ENCODE measurements around the gene KANK2.

DNA sequence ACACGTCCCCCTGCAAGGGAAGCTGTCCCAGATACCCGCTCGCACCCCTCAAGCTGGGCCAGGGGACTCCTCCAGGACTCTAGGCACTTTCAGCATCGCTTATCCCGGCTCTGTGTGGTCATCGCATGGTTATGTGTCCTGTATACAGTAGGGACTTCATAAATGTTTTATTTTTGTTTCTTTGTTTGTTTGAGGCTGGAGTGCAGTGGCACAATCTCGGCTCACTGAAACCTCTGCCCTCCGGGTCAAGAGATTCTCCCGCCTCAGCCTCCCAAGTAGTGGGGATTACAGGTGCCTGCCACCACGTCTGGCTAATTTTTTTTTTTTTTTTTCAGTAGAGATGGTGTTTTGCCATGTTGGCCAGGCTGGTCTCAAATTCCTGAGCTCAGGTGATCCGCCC is 49.6 kb upstream of the KANK2 start:
- TF ChIP-seq, protein P1, sequence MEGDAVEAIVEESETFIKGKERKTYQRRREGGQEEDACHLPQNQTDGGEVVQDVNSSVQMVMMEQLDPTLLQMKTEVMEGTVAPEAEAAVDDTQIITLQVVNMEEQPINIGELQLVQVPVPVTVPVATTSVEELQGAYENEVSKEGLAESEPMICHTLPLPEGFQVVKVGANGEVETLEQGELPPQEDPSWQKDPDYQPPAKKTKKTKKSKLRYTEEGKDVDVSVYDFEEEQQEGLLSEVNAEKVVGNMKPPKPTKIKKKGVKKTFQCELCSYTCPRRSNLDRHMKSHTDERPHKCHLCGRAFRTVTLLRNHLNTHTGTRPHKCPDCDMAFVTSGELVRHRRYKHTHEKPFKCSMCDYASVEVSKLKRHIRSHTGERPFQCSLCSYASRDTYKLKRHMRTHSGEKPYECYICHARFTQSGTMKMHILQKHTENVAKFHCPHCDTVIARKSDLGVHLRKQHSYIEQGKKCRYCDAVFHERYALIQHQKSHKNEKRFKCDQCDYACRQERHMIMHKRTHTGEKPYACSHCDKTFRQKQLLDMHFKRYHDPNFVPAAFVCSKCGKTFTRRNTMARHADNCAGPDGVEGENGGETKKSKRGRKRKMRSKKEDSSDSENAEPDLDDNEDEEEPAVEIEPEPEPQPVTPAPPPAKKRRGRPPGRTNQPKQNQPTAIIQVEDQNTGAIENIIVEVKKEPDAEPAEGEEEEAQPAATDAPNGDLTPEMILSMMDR (IDR thresholded peaks at IDR 0.05) = no peak
- TF ChIP-seq POLR2AphosphoS5 (IDR thresholded peaks at IDR 0.05; ENCODE audit: insufficient read depth in 1 of 2, low read depth in 1 of 2) = no peak
